SK-N-SH (cell line): ENCODE measurements around the gene BRD3. TPM values are rescaled to one million over a fixed set of nuclear protein-coding genes. Genes with fewer than 3 reads are reported as not detected.

Source experiments
- CTCF ChIA-PET: fragments of 300-600, 350-600 bp; formaldehyde crosslinking; extraction: SDS; loops from one replicate; lab custom pipeline; 2021; lab: Yijun Ruan, JAX
- POLR2A ChIA-PET: fragments of 350-600 bp; sonication (Branson Sonifier 250); formaldehyde crosslinking; extraction: SDS; loops from one replicate; lab custom pipeline; 2020; ENCODE audit warnings: antibody characterized with exemption, inconsistent platforms; lab: Yijun Ruan, JAX
- DNase-seq: peaks from one replicate; pipeline ENCODE4 v3.0.0; 2012
- H2AFZ ChIP-seq: fragments of 200-600 bp; sonication (generic); 2 replicates; pipeline ENCODE4 v1.8.1; 2016; ENCODE audit warnings: antibody characterized with exemption, mild to moderate bottlenecking, low read depth
- H3F3A ChIP-seq: fragments of 200-600 bp; sonication (generic); replicated peaks from 2 replicates; pipeline ENCODE3; 2016; ENCODE audit warnings: antibody characterized with exemption, mild to moderate bottlenecking; ENCODE audit not compliant: insufficient read depth
- H3K27ac ChIP-seq, 2 experiments: fragments of 200-500 bp in 1 of 2; fragments of 200-600 bp in 1 of 2; sonication (Bioruptor generic) in 1 of 2; sonication (generic), shearing (Covaris generic) in 1 of 2; 2 replicates each; pipeline versions ENCODE4 v1.5.1 to v1.6.1; 2014 to 2016; ENCODE audit warnings: low read depth in 2 of 2, inconsistent platforms in 1 of 2, low read length in 1 of 2, mild to moderate bottlenecking in 1 of 2, mixed read lengths in 1 of 2
- H3K27me3 ChIP-seq: fragments of 200-600 bp; sonication (generic), shearing (Covaris generic); 2 replicates; pipeline ENCODE4 v1.6.1; 2016; ENCODE audit warnings: mixed run types; ENCODE audit not compliant: insufficient read depth
- H3K36me3 ChIP-seq, 2 experiments: fragments of 200-500 bp in 1 of 2; fragments of 200-600 bp in 1 of 2; sonication (Bioruptor generic) in 1 of 2; sonication (generic) in 1 of 2; replicated peaks in 1 of 2; 2 replicates each; pipeline versions ENCODE3 to v1.5.1; 2014 to 2016; ENCODE audit warnings: low read length in 1 of 2, mild to moderate bottlenecking in 1 of 2; ENCODE audit not compliant: insufficient read depth in 2 of 2, control insufficient read depth in 1 of 2
- H3K4me1 ChIP-seq, 2 experiments: fragments of 200-500 bp in 1 of 2; fragments of 200-600 bp in 1 of 2; sonication (Bioruptor generic) in 1 of 2; sonication (generic), shearing (Covaris generic) in 1 of 2; 2 replicates each; pipeline versions ENCODE4 v1.5.1 to v1.6.1; 2014 to 2016; ENCODE audit warnings: low read depth in 1 of 2, low read length in 1 of 2, mixed run types in 1 of 2; ENCODE audit not compliant: insufficient read depth in 2 of 2, control insufficient read depth in 1 of 2
- H3K4me2 ChIP-seq: fragments of 200-600 bp; sonication (generic), shearing (Covaris generic); 2 replicates; pipeline ENCODE4 v1.6.1; 2017; ENCODE audit warnings: mixed run types
- H3K4me3 ChIP-seq, 2 experiments: fragments of 200-500 bp in 1 of 2; fragments of 200-600 bp in 1 of 2; sonication (Bioruptor generic) in 1 of 2; sonication (generic), shearing (Covaris generic) in 1 of 2; 2 replicates each; pipeline versions ENCODE4 v1.5.1 to v1.8.1; 2014 to 2016; ENCODE audit warnings: low read depth in 2 of 2, inconsistent platforms in 1 of 2, low read length in 1 of 2, mild to moderate bottlenecking in 1 of 2, mixed read lengths in 1 of 2, moderate library complexity in 1 of 2
- H3K79me2 ChIP-seq: fragments of 200-600 bp; sonication (generic); 2 replicates; pipeline ENCODE4 v1.8.1; 2017; ENCODE audit warnings: mild to moderate bottlenecking; ENCODE audit not compliant: insufficient read depth
- H3K9ac ChIP-seq: fragments of 200-600 bp; sonication (generic); 2 replicates; pipeline ENCODE4 v1.6.1; 2017; ENCODE audit warnings: mixed run types
- H3K9me2 ChIP-seq: fragments of 200-600 bp; sonication (generic); 2 replicates; pipeline ENCODE4 v1.6.1; 2017; ENCODE audit warnings: mixed run types
- H3K9me3 ChIP-seq: fragments of 200-600 bp; sonication (generic); 2 replicates; pipeline ENCODE4 v1.6.1; 2017; ENCODE audit warnings: mixed run types, mild to moderate bottlenecking, moderate library complexity
- H4K20me1 ChIP-seq: fragments of 200-600 bp; sonication (generic); 2 replicates; pipeline ENCODE4 v1.6.1; 2017; ENCODE audit warnings: mild to moderate bottlenecking, mixed run types; ENCODE audit not compliant: insufficient read depth
- CHD2 ChIP-seq: fragments of 150-350 bp; IDR thresholded peaks from 2 replicates; pipeline ENCODE4 v1.6.1; 2018; ENCODE audit warnings: low read length; ENCODE audit not compliant: partially characterized antibody
- ELF1 ChIP-seq: IDR thresholded peaks from 2 replicates; pipeline ENCODE4 v1.4.0; 2012
- GATA2 ChIP-seq: sonication (generic); formaldehyde crosslinking; IDR thresholded peaks from 2 replicates; pipeline ENCODE4 v1.5.0; 2020; ENCODE audit warnings: mild to moderate bottlenecking, missing genetic modification reagents
- IRF3 ChIP-seq: fragments of 150-350 bp; IDR thresholded peaks from 2 replicates; pipeline ENCODE4 v1.6.1; 2016; ENCODE audit warnings: mild to moderate bottlenecking, low read depth, low read length
- JUND ChIP-seq: IDR thresholded peaks from 2 replicates; pipeline ENCODE4 v1.4.0; 2012
- MAX ChIP-seq: IDR thresholded peaks from 2 replicates; pipeline ENCODE4 v1.4.0; 2012; ENCODE audit warnings: low read depth
- MEF2A ChIP-seq: IDR thresholded peaks from 2 replicates; pipeline ENCODE4 v1.4.0; 2012; ENCODE audit warnings: low read depth, borderline replicate concordance
- MXI1 ChIP-seq: IDR thresholded peaks from 2 replicates; pipeline ENCODE4 v1.6.1; 2012; ENCODE audit warnings: mild to moderate bottlenecking, low read depth, low read length, improper control_type of control experiment
- NFIC ChIP-seq: IDR thresholded peaks from 2 replicates; pipeline ENCODE4 v1.4.0; 2012; ENCODE audit warnings: borderline replicate concordance
- NRF1 ChIP-seq: IDR thresholded peaks from 2 replicates; pipeline ENCODE4 v1.6.1; 2012; ENCODE audit warnings: low read depth, mild to moderate bottlenecking, low read length
- POLR2AphosphoS5 ChIP-seq: IDR thresholded peaks from 2 replicates; pipeline ENCODE4 v1.6.1; 2012; ENCODE audit warnings: low read depth, low read length
- RAD21 ChIP-seq: IDR thresholded peaks from 2 replicates; pipeline ENCODE4 v1.6.1; 2012; ENCODE audit warnings: mild to moderate bottlenecking, low read length
- RCOR1 ChIP-seq: fragments of 150-350 bp; IDR thresholded peaks from 2 replicates; pipeline ENCODE4 v1.6.1; 2017; ENCODE audit warnings: antibody characterized with exemption, low read length
- RFX5 ChIP-seq: IDR thresholded peaks from 2 replicates; pipeline ENCODE4 v1.6.1; 2012; ENCODE audit warnings: mild to moderate bottlenecking, improper control_type of control experiment, low read length
- SMC3 ChIP-seq: IDR thresholded peaks from 2 replicates; pipeline ENCODE4 v1.6.1; 2012; ENCODE audit warnings: low read depth, low read length, improper control_type of control experiment
- TAF1 ChIP-seq: IDR thresholded peaks from 2 replicates; pipeline ENCODE4 v1.6.1; 2012; ENCODE audit warnings: low read depth, mild to moderate bottlenecking, low read length, moderate library complexity, borderline replicate concordance
- TCF12 ChIP-seq: IDR thresholded peaks from 2 replicates; pipeline ENCODE4 v1.4.0; 2012
- YY1 ChIP-seq: IDR thresholded peaks from 2 replicates; pipeline ENCODE4 v1.4.0; 2012; ENCODE audit warnings: low read depth, mild to moderate bottlenecking
- WGBS: methylation state at CpG from one replicate; pipeline ENCODE4 v1.1.6; 2017; ENCODE audit warnings: low lambda C conversion rate; 5-methylcytosine and 5-hydroxymethylcytosine counted together
- polyA plus RNA-seq, 3 experiments: library from polyadenylated mRNA; depleted of rRNA; stranded (reverse); fragments of >200 nt; gene quantifications; 2 replicates each; pipeline ENCODE4 v1.2.3, GENCODE V29; 2012
- TF ChIP-seq, protein P1 (sequence below): IDR thresholded peaks from 2 replicates; pipeline ENCODE4 v1.4.0; 2012; ENCODE audit warnings: low read depth, borderline replicate concordance

BRD3 gene
- polyA plus RNA-seq, 1 of the 3 experiments (the other 2 are of a cell fraction) = 11.4 TPM

- Histone ChIP-seq H3K9ac (no peak overlapping the region), H3K4me2 (no peak overlapping the region), H3K9me2 (no peaks in the 10 kb centered on the region), H4K20me1 (peaks cover 17% of the 10 kb centered on the region), H3K9me3 (no peaks in the 10 kb centered on the region), H3K79me2 (peaks cover 18% of the 10 kb centered on the region; the same call in 1 of the 2 replicates), H3K36me3 (peaks cover 0 to 79% of the 10 kb centered on the region in 2 experiments), H3K4me3 (no peak overlapping the region), H3K27me3 (no peaks in the 10 kb centered on the region), H3K27ac (no peak overlapping the region), H3F3A (no peaks in the 10 kb centered on the region), H2AFZ (no peak overlapping the region), H3K4me1 (peaks cover 0 to 4% of the 10 kb centered on the region in 2 experiments; a peak in 1 of 4 replicates)
- CTCF ChIA-PET = no interaction called here
- DNase-seq = no peak
- WGBS = 95% methylated on average over 22 of the region's 28 CpGs
- no peak for TF ChIP-seq NFIC
- TF ChIP-seq TCF12 = no peak
- no peak for TF ChIP-seq IRF3
- TF ChIP-seq ELF1 = no peak
- no peak for TF ChIP-seq JUND
- no peak for TF ChIP-seq NRF1
- TF ChIP-seq POLR2AphosphoS5 = no peak
- TF ChIP-seq TAF1 = no peak
- TF ChIP-seq CHD2 = no peak
- POLR2A ChIA-PET = no interaction called here
Measured at GRCh38 chr9:134049772-134050588, 17.8 kb downstream of the BRD3 start.

DNA sequence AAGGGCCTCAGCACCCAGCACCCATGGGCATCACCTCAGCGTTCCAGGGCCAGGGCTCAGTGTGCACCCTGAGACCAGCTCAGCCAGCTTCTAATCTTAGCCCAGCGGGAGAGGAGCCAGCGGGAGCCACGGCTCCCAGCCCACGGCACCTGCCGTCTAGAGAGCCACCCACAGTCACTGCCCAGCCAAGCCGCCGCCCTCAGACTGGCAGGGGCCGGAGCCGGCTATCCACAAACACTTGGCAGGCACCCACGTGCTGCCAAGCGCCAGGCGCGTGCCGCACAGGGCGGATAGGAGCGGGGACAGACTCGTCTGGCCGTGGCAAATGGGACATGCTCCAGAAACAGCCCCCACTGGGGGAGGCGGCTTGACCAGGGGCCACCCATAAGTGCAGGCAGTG is 18.6 kb downstream of the BRD3 start:
- POLR2A ChIA-PET = no interaction called here

More for the DNA sequence above, 18.6 kb downstream of the BRD3 start:
- H3K4me2 ChIP-seq = no peak overlapping the region
- TF ChIP-seq TAF1 (no peak), MAX (no peak), GATA2 (CRISPR knock-in tag) (no peak), SMC3 (no peak), YY1 (no peak), RFX5 (no peak), MXI1 (no peak), RAD21 (no peak), MEF2A (no peak), RCOR1 (no peak), JUND (no peak)
- TF ChIP-seq, protein P1, sequence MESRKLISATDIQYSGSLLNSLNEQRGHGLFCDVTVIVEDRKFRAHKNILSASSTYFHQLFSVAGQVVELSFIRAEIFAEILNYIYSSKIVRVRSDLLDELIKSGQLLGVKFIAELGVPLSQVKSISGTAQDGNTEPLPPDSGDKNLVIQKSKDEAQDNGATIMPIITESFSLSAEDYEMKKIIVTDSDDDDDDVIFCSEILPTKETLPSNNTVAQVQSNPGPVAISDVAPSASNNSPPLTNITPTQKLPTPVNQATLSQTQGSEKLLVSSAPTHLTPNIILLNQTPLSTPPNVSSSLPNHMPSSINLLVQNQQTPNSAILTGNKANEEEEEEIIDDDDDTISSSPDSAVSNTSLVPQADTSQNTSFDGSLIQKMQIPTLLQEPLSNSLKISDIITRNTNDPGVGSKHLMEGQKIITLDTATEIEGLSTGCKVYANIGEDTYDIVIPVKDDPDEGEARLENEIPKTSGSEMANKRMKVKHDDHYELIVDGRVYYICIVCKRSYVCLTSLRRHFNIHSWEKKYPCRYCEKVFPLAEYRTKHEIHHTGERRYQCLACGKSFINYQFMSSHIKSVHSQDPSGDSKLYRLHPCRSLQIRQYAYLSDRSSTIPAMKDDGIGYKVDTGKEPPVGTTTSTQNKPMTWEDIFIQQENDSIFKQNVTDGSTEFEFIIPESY = no peak
- TF ChIP-seq, all 33 proteins: peak for 0
- H4K20me1 ChIP-seq = peaks cover 10% of the 10 kb centered on the region
- H3K36me3 ChIP-seq = peaks cover 0 to 83% of the 10 kb centered on the region in 2 experiments
- peaks cover 10% of the 10 kb centered on the region; the same call in 1 of the 2 replicates for H3K79me2 ChIP-seq
- no peaks in the 10 kb centered on the region for H3K27me3 ChIP-seq
- H3K9me2 ChIP-seq = no peaks in the 10 kb centered on the region
- H3K4me1 ChIP-seq = no peaks in the 10 kb centered on the region
- no peak overlapping the region for H3K9ac ChIP-seq
- 87% methylated on average over 14 of the region's 20 CpGs for WGBS
- CTCF ChIA-PET = no interaction called here
- H3K4me3 ChIP-seq = no peak overlapping the region
- H3F3A ChIP-seq = no peaks in the 10 kb centered on the region
- no peaks in the 10 kb centered on the region for H3K9me3 ChIP-seq
- H3K27ac ChIP-seq = no peak overlapping the region
- H2AFZ ChIP-seq = no peak overlapping the region
- DNase-seq = no peak
